MM.1S (cell line): Measurements from ENCODE around the gene OTULIN.

Experiments
- DNase-seq: peaks from one replicate; pipeline ENCODE4 v3.0.0-alpha.2; 2015
- H2AFZ ChIP-seq: fragments of 300-600 bp; sonication (generic); 2 replicates; pipeline ENCODE4 v1.6.0; 2016; ENCODE audit warnings: antibody characterized with exemption, low read length
- H3F3A ChIP-seq: fragments of 300-600 bp; sonication (generic); 2 replicates; pipeline ENCODE4 v1.6.1; 2016; ENCODE audit warnings: mild to moderate bottlenecking, antibody characterized with exemption, low read length, moderate library complexity, mixed read lengths; ENCODE audit not compliant: insufficient read depth
- H3K27ac ChIP-seq: fragments of 300-600 bp; sonication (generic); 2 replicates; pipeline ENCODE4 v1.5.1; 2016; ENCODE audit warnings: mild to moderate bottlenecking, low read length
- H3K27me3 ChIP-seq: fragments of 300-600 bp; sonication (generic); replicated peaks from 2 replicates; pipeline ENCODE4 v1.6.0; 2016; ENCODE audit warnings: low read length; ENCODE audit not compliant: insufficient read depth
- H3K36me3 ChIP-seq: fragments of 300-600 bp; sonication (generic); replicated peaks from 2 replicates; pipeline ENCODE4 v1.6.1; 2016; ENCODE audit warnings: mild to moderate bottlenecking, low read length, mixed read lengths; ENCODE audit not compliant: insufficient read depth
- H3K4me1 ChIP-seq: fragments of 300-600 bp; sonication (generic); 2 replicates; pipeline ENCODE4 v1.6.1; 2016; ENCODE audit warnings: low read length, mixed read lengths
- H3K4me2 ChIP-seq: fragments of 300-600 bp; sonication (generic); 2 replicates; pipeline ENCODE4 v1.6.0; 2016; ENCODE audit warnings: low read depth, low read length
- H3K4me3 ChIP-seq: fragments of 300-600 bp; sonication (generic); 2 replicates; pipeline ENCODE4 v1.5.1; 2016; ENCODE audit warnings: low read length, mixed read lengths
- H3K79me2 ChIP-seq: fragments of 300-600 bp; sonication (generic); 2 replicates; pipeline ENCODE4 v1.6.1; 2016; ENCODE audit warnings: mixed run types, low read length, mixed read lengths
- H3K9ac ChIP-seq: fragments of 300-600 bp; sonication (generic); 2 replicates; pipeline ENCODE4 v1.6.1; 2016; ENCODE audit warnings: low read length, mixed read lengths
- H3K9me2 ChIP-seq: fragments of 300-600 bp; sonication (generic); replicated peaks from 2 replicates; pipeline ENCODE4 v1.6.1; 2016; ENCODE audit warnings: mild to moderate bottlenecking, low read length, mixed read lengths; ENCODE audit not compliant: insufficient read depth
- H3K9me3 ChIP-seq: fragments of 300-600 bp; sonication (generic); replicated peaks from 2 replicates; pipeline ENCODE4 v1.6.1; 2016; ENCODE audit warnings: mild to moderate bottlenecking, low read length, mixed read lengths; ENCODE audit not compliant: insufficient read depth
- H4K20me1 ChIP-seq: fragments of 300-600 bp; sonication (generic); 2 replicates; pipeline ENCODE4 v1.6.1; 2016; ENCODE audit warnings: mild to moderate bottlenecking, low read length, moderate library complexity, mixed read lengths; ENCODE audit not compliant: insufficient read depth
- EZH2 ChIP-seq: fragments of 300-600 bp; sonication (generic); optimal IDR thresholded peaks from 2 replicates; pipeline ENCODE3; 2017; ENCODE audit warnings: low read depth, mild to moderate bottlenecking, antibody characterized with exemption, low read length, mixed read lengths
- EZH2phosphoT487 ChIP-seq: fragments of 300-600 bp; sonication (generic); IDR thresholded peaks from 2 replicates; pipeline ENCODE4 v1.6.1; 2018; ENCODE audit warnings: antibody characterized with exemption, low read length
- TF ChIP-seq, protein P1 (sequence below): fragments of 300-600 bp; sonication (generic); IDR thresholded peaks from 2 replicates; pipeline ENCODE4 v1.5.1; 2016; ENCODE audit warnings: antibody characterized with exemption, low read length, mixed read lengths

OTULIN gene

GRCh38 chr5:14681236-14681752, 16.8 kb downstream of the OTULIN start:
- DNase-seq, result no peak
- Histone ChIP-seq H3K4me1 (peaks cover 3% of the 10 kb centered on the region), H3K36me3 (peaks cover 24% of the 10 kb centered on the region; the same call in 1 of the 2 replicates), H3K27ac (no peak overlapping the region), H3K27me3 (no peaks in the 10 kb centered on the region), H3K9me3 (no peaks in the 10 kb centered on the region), H3K4me2 (no peak overlapping the region), H3K9ac (no peak overlapping the region), H2AFZ (no peak overlapping the region), H3K79me2 (peaks cover 83% of the 10 kb centered on the region), H3K4me3 (no peak overlapping the region), H4K20me1 (no peaks in the 10 kb centered on the region; the same call in 1 of the 2 replicates), H3F3A (peaks cover under 1% of the 10 kb centered on the region; the same call in 1 of the 2 replicates), H3K9me2 (no peaks in the 10 kb centered on the region)
- TF ChIP-seq EZH2 (no peak), EZH2phosphoT487 (no peak)
- TF ChIP-seq, protein P1, sequence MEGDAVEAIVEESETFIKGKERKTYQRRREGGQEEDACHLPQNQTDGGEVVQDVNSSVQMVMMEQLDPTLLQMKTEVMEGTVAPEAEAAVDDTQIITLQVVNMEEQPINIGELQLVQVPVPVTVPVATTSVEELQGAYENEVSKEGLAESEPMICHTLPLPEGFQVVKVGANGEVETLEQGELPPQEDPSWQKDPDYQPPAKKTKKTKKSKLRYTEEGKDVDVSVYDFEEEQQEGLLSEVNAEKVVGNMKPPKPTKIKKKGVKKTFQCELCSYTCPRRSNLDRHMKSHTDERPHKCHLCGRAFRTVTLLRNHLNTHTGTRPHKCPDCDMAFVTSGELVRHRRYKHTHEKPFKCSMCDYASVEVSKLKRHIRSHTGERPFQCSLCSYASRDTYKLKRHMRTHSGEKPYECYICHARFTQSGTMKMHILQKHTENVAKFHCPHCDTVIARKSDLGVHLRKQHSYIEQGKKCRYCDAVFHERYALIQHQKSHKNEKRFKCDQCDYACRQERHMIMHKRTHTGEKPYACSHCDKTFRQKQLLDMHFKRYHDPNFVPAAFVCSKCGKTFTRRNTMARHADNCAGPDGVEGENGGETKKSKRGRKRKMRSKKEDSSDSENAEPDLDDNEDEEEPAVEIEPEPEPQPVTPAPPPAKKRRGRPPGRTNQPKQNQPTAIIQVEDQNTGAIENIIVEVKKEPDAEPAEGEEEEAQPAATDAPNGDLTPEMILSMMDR, result no peak

GRCh38 chr5:14683906-14684455, 19.5 kb downstream of the OTULIN start:
- Histone ChIP-seq H4K20me1 (no peaks in the 10 kb centered on the region; the same call in 1 of the 2 replicates), H3K4me3 (no peak overlapping the region), H3K4me2 (no peak overlapping the region), H3K9me2 (no peaks in the 10 kb centered on the region), H3K4me1 (no peaks in the 10 kb centered on the region), H3K9ac (no peak overlapping the region), H3F3A (no peaks in the 10 kb centered on the region), H3K79me2 (peaks cover 76% of the 10 kb centered on the region), H2AFZ (no peak overlapping the region), H3K9me3 (no peaks in the 10 kb centered on the region), H3K36me3 (peaks cover 35% of the 10 kb centered on the region), H3K27ac (no peak overlapping the region), H3K27me3 (no peaks in the 10 kb centered on the region)
- TF ChIP-seq EZH2phosphoT487, result no peak
- TF ChIP-seq, protein P1, result no peak
- TF ChIP-seq EZH2, result no peak
- no peak for DNase-seq

GRCh38 chr5:14684757-14685156, 20.2 kb downstream of the OTULIN start:
- Histone ChIP-seq H3K27me3 (no peaks in the 10 kb centered on the region), H3K4me1 (no peaks in the 10 kb centered on the region), H3K79me2 (peaks cover 69% of the 10 kb centered on the region), H3K36me3 (peaks cover 38% of the 10 kb centered on the region), H3F3A (no peaks in the 10 kb centered on the region), H4K20me1 (no peaks in the 10 kb centered on the region; the same call in 1 of the 2 replicates), H3K27ac (no peak overlapping the region), H3K9me2 (no peaks in the 10 kb centered on the region), H3K4me2 (no peak overlapping the region), H3K4me3 (no peak overlapping the region), H3K9ac (no peak overlapping the region), H2AFZ (no peak overlapping the region), H3K9me3 (no peaks in the 10 kb centered on the region)
- TF ChIP-seq, protein P1, result no peak
- no peak for TF ChIP-seq EZH2phosphoT487
- no peak for TF ChIP-seq EZH2
- no peak for DNase-seq
